Sigmoid colon (tissue), 7 donors: ENCODE results near the gene GIPR. TPM values are rescaled to one million over a fixed set of nuclear protein-coding genes. Genes with fewer than 3 reads are reported as not detected.
"Not testable (repeated sequence)": the region's sequence is repeated elsewhere in the genome, so short reads cannot be mapped to it uniquely, and the experiment has no call there.

Source experiments
- DNase-seq: peaks from one replicate; pipeline ENCODE4 v3.0.0-alpha.2; 2019
- H3K27ac ChIP-seq, 4 donors: fragments of 200-600 bp; sonication (generic); one replicate each; pipeline ENCODE4 v1.5.1; 2016 to 2019; ENCODE audit warnings: mild to moderate bottlenecking in 1 of 4
- H3K27me3 ChIP-seq, 3 donors: fragments of 200-600 bp; sonication (generic); one replicate each; pipeline ENCODE4 v1.5.1; 2019; ENCODE audit warnings: mild to moderate bottlenecking in 1 of 3
- H3K36me3 ChIP-seq, 4 donors: fragments of 200-600 bp; sonication (generic); one replicate each; pipeline ENCODE4 v1.5.1; 2016 to 2019
- H3K4me1 ChIP-seq, 4 donors: fragments of 200-600 bp; sonication (generic); one replicate each; pipeline ENCODE4 v1.5.1; 2017 to 2019
- H3K4me3 ChIP-seq, 4 donors: fragments of 200-600 bp; sonication (generic); one replicate each; pipeline ENCODE4 v1.5.1; 2017 to 2019; ENCODE audit warnings: mild to moderate bottlenecking in 2 of 4, moderate library complexity in 1 of 4
- H3K9me3 ChIP-seq, 4 donors: fragments of 200-600 bp in 3 of 4; sonication (generic) in 3 of 4; one replicate each; pipeline versions ENCODE4 v1.5.1 to v1.6.1; 2013 to 2019
- EP300 ChIP-seq, 4 donors: sonication (generic); formaldehyde crosslinking; IDR thresholded peaks; one replicate each; pipeline ENCODE4 v1.6.1; 2017; ENCODE audit warnings: antibody characterized with exemption in 4 of 4
- POLR2A ChIP-seq, 2 donors: fragments of 450-650 bp; IDR thresholded peaks; one replicate each; pipeline ENCODE4 v1.6.1; 2016; ENCODE audit warnings: antibody characterized with exemption in 2 of 2, mild to moderate bottlenecking in 2 of 2, moderate library complexity in 2 of 2
- POLR2AphosphoS5 ChIP-seq, 4 donors: sonication (generic); formaldehyde crosslinking; IDR thresholded peaks; one replicate each; pipeline ENCODE4 v1.6.1; 2017; ENCODE audit warnings: antibody characterized with exemption in 4 of 4
- WGBS, 2 donors: extraction: QIAGEN DNeasy Blood & Tissue Kit; methylation state at CpG; one replicate each; pipeline ENCODE4 v1.1.7; 2013; 5-methylcytosine and 5-hydroxymethylcytosine counted together
- intact Hi-C: fragments of 100-400 bp; cut with DNase I; formaldehyde crosslinking; loops from one replicate; pipeline ENCODE4 v1.15.1; 2023
- polyA plus RNA-seq, 3 donors: library from polyadenylated mRNA; stranded (reverse); fragments of 200-250 nt; gene quantifications; one replicate each; pipeline ENCODE4 v1.2.3, GENCODE V29; 2013
- small RNA-seq, 3 donors: library from RNA; depleted of rRNA; stranded (forward); fragments of <200 nt; gene quantifications; one replicate each; pipeline ENCODE3, GENCODE V24; 2016
- total RNA-seq, 4 donors: library from RNA; depleted of rRNA; stranded (reverse); fragments of >200 nt; gene quantifications; one replicate each; pipeline ENCODE4 v1.1.0, GENCODE V29; 2016
- TF ChIP-seq, protein P1 (sequence below), 4 experiments: fragments of 450-650 bp in 3 of 4; fragments of 200-600 bp in 1 of 4; IDR thresholded peaks; one replicate each; pipeline ENCODE4 v1.5.1; 2016 to 2019; ENCODE audit warnings: antibody characterized with exemption in 4 of 4, mild to moderate bottlenecking in 3 of 4, moderate library complexity in 2 of 4
- donor health status: healthy with polysubstance abuse.
- donor health status: Bipolar disorder and iron deficiency.
- donor health status: healthy.

The GIPR gene
- total and polyA plus RNA-seq, 7 donors: 0.69 to 11.8 (median 3.6) TPM; not detected in 4

DNA sequence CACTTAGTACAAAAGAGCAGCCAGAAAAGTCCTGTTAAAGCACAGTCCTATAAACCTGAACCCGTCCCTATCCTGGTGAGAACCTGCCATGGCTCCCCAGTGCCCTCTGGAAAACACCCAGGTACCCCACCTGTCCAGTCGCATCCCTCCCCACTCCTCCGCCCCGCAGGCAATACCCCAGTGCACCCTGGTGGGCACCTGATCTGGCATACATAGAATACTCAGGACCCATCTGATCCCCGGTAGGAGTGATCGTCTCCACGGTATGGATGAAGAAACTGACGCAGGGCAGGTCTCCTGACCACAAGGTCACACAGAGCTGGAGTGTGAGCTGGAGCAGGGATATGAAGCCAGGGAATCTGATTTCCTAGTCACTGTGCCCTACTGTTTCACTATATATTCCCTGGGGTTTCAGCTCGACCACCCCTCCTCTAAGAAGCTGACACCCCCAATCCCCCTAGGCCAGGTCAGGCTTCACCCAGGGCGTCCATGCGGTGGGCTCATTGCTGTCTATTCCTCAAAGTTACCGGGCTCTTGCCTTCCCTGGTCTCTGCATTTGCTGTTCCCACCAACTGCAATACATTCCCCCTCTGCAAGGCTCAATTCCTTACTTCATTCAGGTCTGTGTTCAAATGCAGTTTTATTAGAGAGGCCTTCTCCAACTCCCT lies 50.1 kb downstream of the GIPR start:
- Histone ChIP-seq H3K27me3 (no peaks in the 10 kb centered on the region), H3K4me3 (peak overlapping the region; percentile 41 to 75 (median 62)), H3K9me3 (no peaks in the 10 kb centered on the region), H3K27ac (peak overlapping the region; percentile 87 to 95 (median 88)), H3K4me1 (peaks cover 0 to 19% (median 17%) of the 10 kb centered on the region in 4 donors), H3K36me3 (peaks cover 0 to 9% (median 3%) of the 10 kb centered on the region in 4 donors)
- TF ChIP-seq POLR2AphosphoS5 (IDR thresholded peaks at IDR 0.05) (no peak), EP300 (IDR thresholded peaks at IDR 0.05) (no peak), POLR2A (IDR thresholded peaks at IDR 0.05) (no peak)
- TF ChIP-seq, protein P1, sequence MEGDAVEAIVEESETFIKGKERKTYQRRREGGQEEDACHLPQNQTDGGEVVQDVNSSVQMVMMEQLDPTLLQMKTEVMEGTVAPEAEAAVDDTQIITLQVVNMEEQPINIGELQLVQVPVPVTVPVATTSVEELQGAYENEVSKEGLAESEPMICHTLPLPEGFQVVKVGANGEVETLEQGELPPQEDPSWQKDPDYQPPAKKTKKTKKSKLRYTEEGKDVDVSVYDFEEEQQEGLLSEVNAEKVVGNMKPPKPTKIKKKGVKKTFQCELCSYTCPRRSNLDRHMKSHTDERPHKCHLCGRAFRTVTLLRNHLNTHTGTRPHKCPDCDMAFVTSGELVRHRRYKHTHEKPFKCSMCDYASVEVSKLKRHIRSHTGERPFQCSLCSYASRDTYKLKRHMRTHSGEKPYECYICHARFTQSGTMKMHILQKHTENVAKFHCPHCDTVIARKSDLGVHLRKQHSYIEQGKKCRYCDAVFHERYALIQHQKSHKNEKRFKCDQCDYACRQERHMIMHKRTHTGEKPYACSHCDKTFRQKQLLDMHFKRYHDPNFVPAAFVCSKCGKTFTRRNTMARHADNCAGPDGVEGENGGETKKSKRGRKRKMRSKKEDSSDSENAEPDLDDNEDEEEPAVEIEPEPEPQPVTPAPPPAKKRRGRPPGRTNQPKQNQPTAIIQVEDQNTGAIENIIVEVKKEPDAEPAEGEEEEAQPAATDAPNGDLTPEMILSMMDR (IDR thresholded peaks at IDR 0.05): no peak
- intact Hi-C loops: loop anchor here (1.0 to 2.0 kb wide), 3 partner anchors 26 to 62 kb away; partner anchors contain the start of gene QPCTL
- peak; percentile 75 for DNase-seq
- WGBS, 2 donors: 39 to 57% methylated on average over 12 of the region's 12 CpGs

DNA sequence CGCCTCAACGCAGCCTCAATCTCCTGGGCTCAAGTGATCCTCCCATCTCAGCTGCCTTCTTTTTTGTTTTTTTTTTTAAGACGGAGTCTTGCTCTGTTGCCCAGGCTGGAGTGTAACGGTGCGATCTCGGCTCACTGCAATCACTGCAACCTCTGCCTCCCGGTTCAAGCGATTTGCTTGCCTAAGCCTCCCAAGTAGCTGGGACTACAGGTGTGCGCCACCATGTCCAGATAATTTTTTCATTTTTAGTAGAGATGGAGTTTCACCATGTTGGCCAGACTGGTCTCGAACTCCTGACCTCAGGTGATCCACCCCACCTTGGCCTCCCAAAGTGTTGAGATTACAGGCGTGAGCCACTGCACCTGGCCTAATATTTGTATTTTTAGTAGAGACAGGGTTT lies 52.0 kb downstream of the GIPR start:
- intact Hi-C loops, H3K9me3 ChIP-seq, DNase-seq, H3K27me3 ChIP-seq, H3K4me3 ChIP-seq: not testable (repeated sequence)
- H3K27ac ChIP-seq: peak overlapping the region in 1 of 4 donors; percentile 7
- WGBS, 2 donors: 96 to 97% methylated on average over 11 of the region's 11 CpGs
- H3K36me3 ChIP-seq: peaks cover 0 to 11% (median 4%) of the 10 kb centered on the region in 4 donors
- peaks cover 0 to 19% (median 17%) of the 10 kb centered on the region in 4 donors for H3K4me1 ChIP-seq

DNA sequence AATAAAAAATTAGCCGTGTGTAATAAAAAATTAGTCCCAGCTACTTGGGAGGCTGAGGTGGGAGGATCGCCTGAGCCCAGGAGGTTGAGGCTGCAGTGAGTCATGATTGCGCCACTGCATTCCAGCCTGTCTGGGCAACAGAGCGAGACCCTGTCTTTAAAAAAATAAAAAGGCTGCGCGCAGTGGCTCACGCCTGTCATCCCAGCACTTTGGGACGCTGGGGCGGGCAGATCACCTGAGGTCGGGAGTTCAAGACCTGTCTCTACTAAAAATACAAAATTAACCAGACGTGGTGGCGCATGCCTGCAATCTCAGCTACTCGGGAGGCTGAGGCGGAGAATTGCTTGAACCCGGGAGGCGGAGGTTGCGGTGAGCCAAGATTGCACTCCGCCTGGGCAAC lies 60.7 kb downstream of the GIPR start:
- H3K9me3 ChIP-seq, DNase-seq, intact Hi-C loops, H3K27ac ChIP-seq, H3K4me3 ChIP-seq, H3K36me3 ChIP-seq, H3K27me3 ChIP-seq: not testable (repeated sequence)
- 96% methylated on average over 18 of the region's 18 CpGs for WGBS, 2 donors
- peaks cover 0 to 25% (median 20%) of the 10 kb centered on the region in 4 donors for H3K4me1 ChIP-seq

DNA sequence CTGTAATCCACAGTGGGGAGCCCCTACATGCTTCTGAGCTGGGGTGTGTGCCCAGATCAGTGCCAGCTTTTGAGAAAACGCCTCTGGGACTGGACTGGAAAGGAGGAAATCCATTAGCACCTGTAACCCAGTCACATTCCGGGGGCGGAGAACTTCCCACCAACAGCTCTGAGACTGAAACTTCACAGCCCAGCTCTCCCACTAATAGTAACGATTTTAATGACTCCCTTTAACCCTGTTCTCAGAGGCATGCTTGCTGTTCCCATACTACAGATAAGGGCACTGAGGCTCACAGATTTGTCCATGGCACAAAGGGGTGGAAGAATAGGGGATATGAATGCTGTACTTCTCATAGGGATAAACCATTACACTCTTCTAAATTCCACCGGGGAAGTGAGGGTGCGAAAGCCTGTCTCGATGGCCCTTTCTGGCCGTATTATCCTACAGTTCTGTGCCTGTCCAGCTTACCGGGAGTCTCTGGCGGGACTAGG lies 61.8 kb downstream of the GIPR start:
- intact Hi-C loops: loop anchor here (2.0 kb wide), 2 partner anchors 37 to 39 kb away; partner anchors contain the start of genes QPCTL and SIX5
- H3K4me1 ChIP-seq: peaks cover 0 to 25% (median 20%) of the 10 kb centered on the region in 4 donors
- H3K4me3 ChIP-seq: peak overlapping the region; percentile 87 to 91 (median 88)
- peaks cover 0 to 6% (median 0%) of the 10 kb centered on the region in 4 donors for H3K36me3 ChIP-seq
- H3K27ac ChIP-seq: peak overlapping the region; percentile 76 to 87 (median 84)
- TF ChIP-seq POLR2AphosphoS5 (IDR thresholded peaks at IDR 0.05) (no peak), EP300 (IDR thresholded peaks at IDR 0.05) (no peak), POLR2A (IDR thresholded peaks at IDR 0.05) (no peak)
- TF ChIP-seq, protein P1 (IDR thresholded peaks at IDR 0.05): no peak
- no peaks in the 10 kb centered on the region for H3K27me3 ChIP-seq
- WGBS, 2 donors: 3 to 21% methylated on average over 10 of the region's 10 CpGs
- no peak for DNase-seq
- no peaks in the 10 kb centered on the region for H3K9me3 ChIP-seq

DNA sequence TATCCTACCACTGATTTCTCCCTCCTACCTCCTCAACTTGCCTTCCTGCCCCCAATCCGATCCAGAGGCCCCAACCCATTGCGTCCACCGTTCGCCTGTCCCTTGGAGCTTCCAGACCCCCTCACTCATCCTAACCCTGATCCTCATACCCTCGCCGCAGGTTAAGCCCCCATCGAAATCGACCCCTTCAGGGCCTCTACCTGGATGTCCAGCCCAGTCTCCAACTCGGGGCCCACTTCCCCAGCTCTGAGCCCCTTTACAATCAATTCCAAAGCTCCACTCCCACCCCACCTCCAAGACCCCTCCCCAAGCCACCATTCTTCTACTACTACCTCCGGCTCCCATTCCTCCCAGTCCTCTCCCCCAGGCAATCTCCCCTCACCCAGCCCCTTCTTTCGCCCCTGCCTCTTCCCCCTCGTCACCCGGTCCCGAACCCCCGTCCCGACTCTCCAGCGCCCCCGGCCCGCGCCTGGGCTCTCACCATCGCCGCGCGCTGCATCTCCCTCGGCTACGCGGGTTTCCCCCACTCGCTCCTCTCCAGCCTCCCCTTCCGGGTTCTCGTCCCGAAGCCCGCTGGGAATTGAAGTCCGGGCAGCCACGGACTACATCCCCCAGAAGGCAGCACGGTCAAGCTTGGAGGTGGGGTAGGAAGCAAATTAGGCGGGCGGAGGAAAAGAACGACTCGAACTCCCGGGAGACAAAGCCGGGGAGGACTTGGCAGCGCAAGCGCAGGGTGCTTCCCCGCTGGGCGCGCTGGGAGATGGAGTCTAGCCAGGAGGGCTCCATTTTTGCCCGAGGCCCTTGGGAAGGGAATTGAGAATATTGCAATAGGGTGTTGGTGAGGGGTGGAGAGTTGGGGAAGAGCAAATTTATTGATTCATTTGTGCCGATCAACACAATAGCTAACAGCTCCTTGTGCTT lies 62.6 kb downstream of the GIPR start, which contains the start of gene FBXO46:
TSS of gene FBXO46 (minus strand) at position 529 of the 921 bp plus-strand sequence. CDS start 17,401 bp downstream, outside the sequence.
- H3K9me3 ChIP-seq: no peaks in the 10 kb centered on the region
- TF ChIP-seq POLR2AphosphoS5 (IDR thresholded peaks at IDR 0.05) (peak; percentile 80 to 95 (median 94)), EP300 (IDR thresholded peaks at IDR 0.05) (peak in 1 of 4 donors; percentile 51), POLR2A (IDR thresholded peaks at IDR 0.05) (peak; percentile 75 to 86)
- TF ChIP-seq, protein P1 (IDR thresholded peaks at IDR 0.05): no peak
- 1% methylated on average over 48 of the region's 48 CpGs for WGBS, 2 donors
- no peaks in the 10 kb centered on the region for H3K36me3 ChIP-seq
- H3K27ac ChIP-seq: peak within 1 kb of the TSS; percentile 76 to 87 (median 84)
- intact Hi-C loops: loop anchor here (2.0 kb wide), 2 partner anchors 38 kb away; partner anchors contain the start of genes QPCTL and SIX5
- peaks cover 0 to 25% (median 20%) of the 10 kb centered on the region in 4 donors for H3K4me1 ChIP-seq
- H3K4me3 ChIP-seq: peak within 1 kb of the TSS; percentile 87 to 91 (median 88)
- H3K27me3 ChIP-seq: no peaks in the 10 kb centered on the region
- DNase-seq: peak; percentile 99

Small RNAs within 50 kb of the gene (small RNA-seq; reads per million reads assigned to genes)
- gene MIR642A: 0 reads per million in 3 donors
- 0.07 to 0.24 (median 0.11) reads per million in 3 donors for gene RN7SL836P

Other genes starting within 250 kb of the GIPR start
- gene ERCC1, start 244.3 kb upstream of the GIPR start, total RNA-seq: 10 to 100 TPM; 41.8 to 67.0 (median 64.4) TPM
- 10 to 100 TPM; 27.3 to 31.8 (median 30.1) TPM for gene ERCC1, start 244.3 kb upstream of the GIPR start, polyA plus RNA-seq
- gene FOSB, start 200.2 kb upstream of the GIPR start, total RNA-seq: 10 to 100 TPM in 3 of 4 donors, 1 to 10 TPM in 1; 1.1 to 28.1 (median 23.1) TPM
- gene FOSB, start 200.2 kb upstream of the GIPR start, polyA plus RNA-seq: 10 to 100 TPM in 1 of 3 donors, 1 to 10 TPM in 2; 3.7 to 11.0 (median 5.4) TPM
- gene RTN2, start 171.2 kb upstream of the GIPR start, total RNA-seq: 10 to 100 TPM; 15.0 to 23.5 (median 19.2) TPM
- 10 to 100 TPM in 2 of 3 donors, 1 to 10 TPM in 1; 9.5 to 15.0 (median 12.0) TPM for gene RTN2, start 171.2 kb upstream of the GIPR start, polyA plus RNA-seq
- 1 to 10 TPM; 1.2 to 2.5 (median 2.2) TPM for gene PPM1N, start 169.8 kb upstream of the GIPR start, total RNA-seq
- 1 to 10 TPM; 3.0 to 4.2 (median 3.5) TPM for gene PPM1N, start 169.8 kb upstream of the GIPR start, polyA plus RNA-seq
- gene VASP, start 160.7 kb upstream of the GIPR start, total RNA-seq: 100 to 1,000 TPM; 101 to 205 (median 128) TPM
- 100 to 1,000 TPM; 160 to 223 (median 164) TPM for gene VASP, start 160.7 kb upstream of the GIPR start, polyA plus RNA-seq
- 1 to 10 TPM; 5.4 to 9.9 (median 8.1) TPM for gene OPA3, start 83.4 kb upstream of the GIPR start, total RNA-seq
- gene OPA3, start 83.4 kb upstream of the GIPR start, polyA plus RNA-seq: 10 to 100 TPM in 1 of 3 donors, 1 to 10 TPM in 2; 3.0 to 11.3 (median 4.4) TPM
- 1 to 10 TPM in 1 of 4 donors, under 1 TPM in 3; 0.55 to 1.9 (median 0.85) TPM for gene GPR4, start 66.0 kb upstream of the GIPR start, total RNA-seq
- 1 to 10 TPM in 2 of 3 donors, under 1 TPM in 1; 0.46 to 1.8 (median 1.8) TPM for gene GPR4, start 66.0 kb upstream of the GIPR start, polyA plus RNA-seq
- 10 to 100 TPM; 10.4 to 34.6 (median 14.7) TPM for gene EML2, start 28.8 kb upstream of the GIPR start, total RNA-seq
- gene EML2, start 28.8 kb upstream of the GIPR start, polyA plus RNA-seq: 10 to 100 TPM; 40.2 to 75.6 (median 40.5) TPM
- 100 to 1,000 TPM; 145 to 261 (median 242) TPM for gene SNRPD2, start 23.7 kb downstream of the GIPR start, total RNA-seq
- 100 to 1,000 TPM; 271 to 423 (median 382) TPM for gene SNRPD2, start 23.7 kb downstream of the GIPR start, polyA plus RNA-seq
- gene QPCTL, start 24.4 kb downstream of the GIPR start, total RNA-seq: 1 to 10 TPM; 2.1 to 4.7 (median 3.4) TPM
- gene QPCTL, start 24.4 kb downstream of the GIPR start, polyA plus RNA-seq: 1 to 10 TPM; 1.2 to 7.6 (median 1.6) TPM
- gene FBXO46, start 62.7 kb downstream of the GIPR start, total RNA-seq: 1 to 10 TPM; 7.1 to 9.7 (median 8.8) TPM
- 10 to 100 TPM in 2 of 3 donors, 1 to 10 TPM in 1; 9.5 to 16.5 (median 10.8) TPM for gene FBXO46, start 62.7 kb downstream of the GIPR start, polyA plus RNA-seq
- gene MEIOSIN, start 65.2 kb downstream of the GIPR start, total RNA-seq: not detected
- gene MEIOSIN, start 65.2 kb downstream of the GIPR start, polyA plus RNA-seq: not detected
- 10 to 100 TPM; 16.8 to 20.7 (median 18.7) TPM for gene SIX5, start 101.0 kb downstream of the GIPR start, total RNA-seq
- 10 to 100 TPM in 1 of 3 donors, 1 to 10 TPM in 2; 4.2 to 11.6 (median 7.8) TPM for gene SIX5, start 101.0 kb downstream of the GIPR start, polyA plus RNA-seq
- gene DMPK, start 114.3 kb downstream of the GIPR start, total RNA-seq: 100 to 1,000 TPM in 3 of 4 donors, 10 to 100 TPM in 1; 62.2 to 219 (median 168) TPM
- 10 to 100 TPM in 1 of 3 donors, 1 to 10 TPM in 2; 7.2 to 43.0 (median 8.8) TPM for gene DMPK, start 114.3 kb downstream of the GIPR start, polyA plus RNA-seq
- 10 to 100 TPM; 21.1 to 59.5 (median 36.8) TPM for gene DMWD, start 124.6 kb downstream of the GIPR start, total RNA-seq
- 10 to 100 TPM; 13.2 to 30.4 (median 14.8) TPM for gene DMWD, start 124.6 kb downstream of the GIPR start, polyA plus RNA-seq
- not detected for gene RSPH6A, start 147.1 kb downstream of the GIPR start, total RNA-seq
- gene RSPH6A, start 147.1 kb downstream of the GIPR start, polyA plus RNA-seq: under 1 TPM in 1 of 3 donors, not detected in 2; 0.12 TPM
- gene SYMPK, start 194.9 kb downstream of the GIPR start, total RNA-seq: 10 to 100 TPM; 18.2 to 31.3 (median 25.3) TPM
- 10 to 100 TPM; 26.4 to 84.4 (median 30.7) TPM for gene SYMPK, start 194.9 kb downstream of the GIPR start, polyA plus RNA-seq
- gene FOXA3, start 196.1 kb downstream of the GIPR start, total RNA-seq: under 1 TPM in 1 of 4 donors, not detected in 3; 0.49 TPM
- gene FOXA3, start 196.1 kb downstream of the GIPR start, polyA plus RNA-seq: 10 to 100 TPM; 28.1 to 72.8 (median 57.1) TPM
- gene IRF2BP1, start 217.9 kb downstream of the GIPR start, total RNA-seq: 10 to 100 TPM; 18.0 to 25.5 (median 20.8) TPM
- gene IRF2BP1, start 217.9 kb downstream of the GIPR start, polyA plus RNA-seq: 10 to 100 TPM in 2 of 3 donors, 1 to 10 TPM in 1; 7.8 to 15.2 (median 11.3) TPM
- 1 to 10 TPM; 1.8 to 6.1 (median 3.0) TPM for gene MYPOP, start 234.4 kb downstream of the GIPR start, total RNA-seq
- 1 to 10 TPM; 6.2 to 8.3 (median 6.6) TPM for gene MYPOP, start 234.4 kb downstream of the GIPR start, polyA plus RNA-seq
- not detected for gene NANOS2, start 246.6 kb downstream of the GIPR start, total RNA-seq
- under 1 TPM in 2 of 3 donors, not detected in 1; 0.46 to 0.60 TPM for gene NANOS2, start 246.6 kb downstream of the GIPR start, polyA plus RNA-seq